ENCODE results near the gene CFAP46. TPM values are rescaled to one million over a fixed set of nuclear protein-coding genes. Genes with fewer than 3 reads are reported as not detected.

Gene CFAP46
- polyA plus RNA-seq, 1 donor from 2014 or later, result 2.6 TPM

DNA sequence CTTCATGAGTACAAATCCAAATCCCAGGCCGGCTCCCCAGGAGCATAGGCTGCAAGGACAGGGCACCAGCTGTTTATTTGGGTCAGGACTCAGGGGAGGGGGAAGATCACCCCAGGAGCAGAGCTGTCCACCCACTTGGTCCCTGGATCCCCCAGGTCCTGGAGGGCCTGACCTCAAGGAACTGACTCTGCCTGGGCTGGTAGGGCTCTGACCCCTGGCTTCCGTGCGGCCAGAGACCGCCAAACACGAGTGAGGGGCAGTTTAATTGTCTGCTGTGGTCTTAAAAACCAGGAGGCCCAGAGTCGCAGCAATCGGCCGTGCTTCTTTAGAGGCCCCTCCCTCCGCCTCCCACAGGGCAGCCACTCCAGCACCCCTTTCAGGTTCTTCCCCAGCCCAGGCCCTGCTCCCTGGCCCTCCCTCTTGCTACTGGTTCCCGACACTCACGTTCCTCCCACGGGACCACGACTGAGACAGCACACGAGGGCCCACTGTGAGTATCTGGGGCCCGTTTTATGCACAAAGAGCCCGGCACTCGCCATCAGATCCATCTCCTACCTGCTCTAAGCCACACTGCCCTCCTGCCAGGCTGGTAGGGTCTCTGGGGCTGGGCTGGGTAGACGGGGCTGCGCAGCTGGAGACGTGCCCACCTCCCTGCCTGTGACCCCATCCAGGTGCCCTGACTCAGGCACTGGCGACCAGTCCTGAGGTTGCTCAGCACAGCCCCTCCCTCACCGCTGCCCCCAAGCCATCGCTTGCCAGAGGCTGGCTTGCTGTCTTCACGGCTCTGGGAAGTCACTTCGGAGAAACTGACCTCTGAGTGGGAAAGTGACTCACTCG lies 30.0 kb upstream of the CFAP46 start:
- H3K79me2 ChIP-seq (replicated peaks; ENCODE audit: insufficient read depth, low read length), result no peaks in the 10 kb centered on the region
- no peaks in the 10 kb centered on the region for H3K27me3 ChIP-seq (ENCODE audit: insufficient read depth, low read depth, low read length)
- no peak overlapping the region for H2AFZ ChIP-seq (ENCODE audit: low read depth, low read length)
- H3K4me2 ChIP-seq (ENCODE audit: low read length), result no peak overlapping the region
- H3F3A ChIP-seq (ENCODE audit: insufficient read depth, low read length, poor library complexity, severe bottlenecking), result no peaks in the 10 kb centered on the region
- no peak overlapping the region for H3K27ac ChIP-seq (ENCODE audit: low read length)
- no peaks in the 10 kb centered on the region for H4K20me1 ChIP-seq (ENCODE audit: insufficient read depth)
- no peak overlapping the region for H3K9ac ChIP-seq (ENCODE audit: low read length)
- no peak overlapping the region for H3K4me3 ChIP-seq (ENCODE audit: low read length)
- H3K9me3 ChIP-seq (ENCODE audit: low read length), result no peaks in the 10 kb centered on the region
- H3K36me3 ChIP-seq (ENCODE audit: insufficient read depth, low read length), result no peaks in the 10 kb centered on the region
- no peaks in the 10 kb centered on the region for H3K9me2 ChIP-seq (ENCODE audit: insufficient read depth, low read length)
- TF ChIP-seq, protein P1, sequence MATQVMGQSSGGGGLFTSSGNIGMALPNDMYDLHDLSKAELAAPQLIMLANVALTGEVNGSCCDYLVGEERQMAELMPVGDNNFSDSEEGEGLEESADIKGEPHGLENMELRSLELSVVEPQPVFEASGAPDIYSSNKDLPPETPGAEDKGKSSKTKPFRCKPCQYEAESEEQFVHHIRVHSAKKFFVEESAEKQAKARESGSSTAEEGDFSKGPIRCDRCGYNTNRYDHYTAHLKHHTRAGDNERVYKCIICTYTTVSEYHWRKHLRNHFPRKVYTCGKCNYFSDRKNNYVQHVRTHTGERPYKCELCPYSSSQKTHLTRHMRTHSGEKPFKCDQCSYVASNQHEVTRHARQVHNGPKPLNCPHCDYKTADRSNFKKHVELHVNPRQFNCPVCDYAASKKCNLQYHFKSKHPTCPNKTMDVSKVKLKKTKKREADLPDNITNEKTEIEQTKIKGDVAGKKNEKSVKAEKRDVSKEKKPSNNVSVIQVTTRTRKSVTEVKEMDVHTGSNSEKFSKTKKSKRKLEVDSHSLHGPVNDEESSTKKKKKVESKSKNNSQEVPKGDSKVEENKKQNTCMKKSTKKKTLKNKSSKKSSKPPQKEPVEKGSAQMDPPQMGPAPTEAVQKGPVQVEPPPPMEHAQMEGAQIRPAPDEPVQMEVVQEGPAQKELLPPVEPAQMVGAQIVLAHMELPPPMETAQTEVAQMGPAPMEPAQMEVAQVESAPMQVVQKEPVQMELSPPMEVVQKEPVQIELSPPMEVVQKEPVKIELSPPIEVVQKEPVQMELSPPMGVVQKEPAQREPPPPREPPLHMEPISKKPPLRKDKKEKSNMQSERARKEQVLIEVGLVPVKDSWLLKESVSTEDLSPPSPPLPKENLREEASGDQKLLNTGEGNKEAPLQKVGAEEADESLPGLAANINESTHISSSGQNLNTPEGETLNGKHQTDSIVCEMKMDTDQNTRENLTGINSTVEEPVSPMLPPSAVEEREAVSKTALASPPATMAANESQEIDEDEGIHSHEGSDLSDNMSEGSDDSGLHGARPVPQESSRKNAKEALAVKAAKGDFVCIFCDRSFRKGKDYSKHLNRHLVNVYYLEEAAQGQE (IDR thresholded peaks at IDR 0.05; ENCODE audit: borderline replicate concordance), result no peak
- TF ChIP-seq, protein P2, sequence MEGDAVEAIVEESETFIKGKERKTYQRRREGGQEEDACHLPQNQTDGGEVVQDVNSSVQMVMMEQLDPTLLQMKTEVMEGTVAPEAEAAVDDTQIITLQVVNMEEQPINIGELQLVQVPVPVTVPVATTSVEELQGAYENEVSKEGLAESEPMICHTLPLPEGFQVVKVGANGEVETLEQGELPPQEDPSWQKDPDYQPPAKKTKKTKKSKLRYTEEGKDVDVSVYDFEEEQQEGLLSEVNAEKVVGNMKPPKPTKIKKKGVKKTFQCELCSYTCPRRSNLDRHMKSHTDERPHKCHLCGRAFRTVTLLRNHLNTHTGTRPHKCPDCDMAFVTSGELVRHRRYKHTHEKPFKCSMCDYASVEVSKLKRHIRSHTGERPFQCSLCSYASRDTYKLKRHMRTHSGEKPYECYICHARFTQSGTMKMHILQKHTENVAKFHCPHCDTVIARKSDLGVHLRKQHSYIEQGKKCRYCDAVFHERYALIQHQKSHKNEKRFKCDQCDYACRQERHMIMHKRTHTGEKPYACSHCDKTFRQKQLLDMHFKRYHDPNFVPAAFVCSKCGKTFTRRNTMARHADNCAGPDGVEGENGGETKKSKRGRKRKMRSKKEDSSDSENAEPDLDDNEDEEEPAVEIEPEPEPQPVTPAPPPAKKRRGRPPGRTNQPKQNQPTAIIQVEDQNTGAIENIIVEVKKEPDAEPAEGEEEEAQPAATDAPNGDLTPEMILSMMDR (IDR thresholded peaks at IDR 0.05; ENCODE audit: poor library complexity, severe bottlenecking), result no peak
- TF ChIP-seq TAF1 (IDR thresholded peaks at IDR 0.05; ENCODE audit: low read depth), result no peak
- no peak for TF ChIP-seq SMC3 (conservative IDR thresholded peaks at IDR 0.05; ENCODE audit: poor library complexity)
- TF ChIP-seq EZH2 (IDR thresholded peaks at IDR 0.05; ENCODE audit: borderline replicate concordance, insufficient read depth, low read length, poor library complexity, severe bottlenecking), result no peak
- no peak for TF ChIP-seq MXI1 (conservative IDR thresholded peaks at IDR 0.05; ENCODE audit: poor library complexity, severe bottlenecking)
- no peak for TF ChIP-seq RAD21 (conservative IDR thresholded peaks at IDR 0.05)
- TF ChIP-seq POLR2AphosphoS5 (IDR thresholded peaks at IDR 0.05), result no peak
- TF ChIP-seq EP300 (conservative IDR thresholded peaks at IDR 0.05; ENCODE audit: poor library complexity, severe bottlenecking), result no peak

DNA sequence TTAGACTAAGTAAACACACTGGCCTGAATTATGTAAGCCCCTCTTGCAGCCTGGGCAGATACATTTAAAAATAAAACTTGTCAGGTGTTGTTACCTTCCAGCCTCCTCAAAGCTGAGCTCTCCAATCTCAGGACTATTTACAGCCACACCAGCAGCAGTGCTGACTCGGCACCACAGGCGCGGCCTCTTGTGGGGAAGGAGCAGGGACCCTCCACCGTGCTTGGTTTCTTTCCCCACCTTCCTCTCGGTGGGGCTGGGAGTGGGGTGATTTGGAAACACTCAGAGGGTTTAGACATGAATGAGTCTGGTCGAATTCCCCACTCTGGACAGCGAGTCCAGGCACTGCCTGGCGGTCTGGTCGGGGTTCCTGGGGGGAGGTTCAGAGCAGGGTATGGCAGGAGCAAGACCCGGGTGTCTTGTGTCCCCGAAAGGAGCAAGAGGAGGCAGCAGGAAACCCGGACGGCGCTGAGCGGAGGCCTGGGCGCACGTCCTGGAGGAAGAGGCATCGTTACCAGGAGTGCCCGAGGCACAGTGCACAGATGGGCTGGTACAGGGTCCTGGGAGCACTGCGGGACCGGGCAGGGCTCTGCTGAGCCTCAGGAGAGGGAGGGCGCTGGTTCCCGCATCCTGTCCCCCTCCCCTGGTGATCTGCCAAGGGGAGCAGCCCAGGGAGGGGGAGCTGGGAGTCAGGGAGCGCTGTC lies 29.2 kb upstream of the CFAP46 start:
- Histone ChIP-seq H3K9ac (ENCODE audit: low read length) (no peak overlapping the region), H3K4me2 (ENCODE audit: low read length) (no peak overlapping the region), H3K9me2 (ENCODE audit: insufficient read depth, low read length) (no peaks in the 10 kb centered on the region), H3K27ac (ENCODE audit: low read length) (no peak overlapping the region), H3K36me3 (ENCODE audit: insufficient read depth, low read length) (no peaks in the 10 kb centered on the region), H3K27me3 (ENCODE audit: insufficient read depth, low read depth, low read length) (no peaks in the 10 kb centered on the region), H3K9me3 (ENCODE audit: low read length) (no peaks in the 10 kb centered on the region), H3K79me2 (replicated peaks; ENCODE audit: insufficient read depth, low read length) (no peaks in the 10 kb centered on the region), H3F3A (ENCODE audit: insufficient read depth, low read length, poor library complexity, severe bottlenecking) (no peaks in the 10 kb centered on the region), H3K4me3 (ENCODE audit: low read length) (no peak overlapping the region), H4K20me1 (ENCODE audit: insufficient read depth) (no peaks in the 10 kb centered on the region), H2AFZ (ENCODE audit: low read depth, low read length) (no peak overlapping the region)
- TF ChIP-seq SMC3 (conservative IDR thresholded peaks at IDR 0.05; ENCODE audit: poor library complexity) (no peak), POLR2AphosphoS5 (IDR thresholded peaks at IDR 0.05) (no peak)
- TF ChIP-seq, protein P1 (IDR thresholded peaks at IDR 0.05; ENCODE audit: borderline replicate concordance), result no peak

Measured in neural cell (in vitro differentiated cells).